Mesenchymal stem cell (in vitro differentiated cells and primary cell): ENCODE measurements around the gene TMEM63C.

Experiments
- DNase-seq: peaks from one replicate; pipeline ENCODE4 v3.0.0-alpha.2; 2013
- H2AFZ ChIP-seq: one replicate; pipeline ENCODE4 v1.6.1; 2013; ENCODE audit warnings: low read depth, mild to moderate bottlenecking, control low read depth, inconsistent platforms, low read length, moderate library complexity
- H2AK5ac ChIP-seq: 2 replicates; pipeline ENCODE4 v1.6.1; 2013; ENCODE audit warnings: low read length, moderate library complexity, mild to moderate bottlenecking, inconsistent platforms; ENCODE audit not compliant: severe bottlenecking
- H2BK120ac ChIP-seq: one replicate; pipeline ENCODE4 v1.6.1; 2013; ENCODE audit warnings: low read depth, mild to moderate bottlenecking, inconsistent platforms, low read length, moderate library complexity
- H2BK12ac ChIP-seq, 2 experiments: one replicate each; pipeline ENCODE4 v1.6.1; 2013; ENCODE audit warnings: inconsistent platforms in 2 of 2, low read length in 2 of 2, mild to moderate bottlenecking in 2 of 2, moderate library complexity in 2 of 2, control low read depth in 1 of 2
- H2BK15ac ChIP-seq: one replicate; pipeline ENCODE4 v1.6.1; 2013; ENCODE audit warnings: mild to moderate bottlenecking, low read depth, inconsistent platforms; ENCODE audit not compliant: poor library complexity, severe bottlenecking
- H2BK5ac ChIP-seq: 2 replicates; pipeline ENCODE4 v1.6.1; 2013; ENCODE audit warnings: low read depth, mild to moderate bottlenecking, low read length, control low read depth, inconsistent platforms; ENCODE audit not compliant: poor library complexity, severe bottlenecking
- H3K14ac ChIP-seq, 2 experiments: one replicate each; pipeline ENCODE4 v1.6.1; 2013; ENCODE audit warnings: inconsistent platforms in 2 of 2, low read length in 2 of 2, control low read depth in 1 of 2, mild to moderate bottlenecking in 1 of 2, moderate library complexity in 1 of 2
- H3K18ac ChIP-seq, 2 experiments: one replicate each; pipeline ENCODE4 v1.6.1; 2013; ENCODE audit warnings: inconsistent platforms in 2 of 2, low read length in 2 of 2, control low read depth in 1 of 2, low read depth in 1 of 2, mild to moderate bottlenecking in 1 of 2
- H3K23ac ChIP-seq, 2 experiments: one replicate each; pipeline ENCODE4 v1.6.1; 2013; ENCODE audit warnings: inconsistent platforms in 2 of 2, low read length in 2 of 2, mild to moderate bottlenecking in 2 of 2, moderate library complexity in 2 of 2, control low read depth in 1 of 2
- H3K27ac ChIP-seq: 2 replicates; pipeline ENCODE4 v1.5.1; 2013; ENCODE audit warnings: mild to moderate bottlenecking, moderate library complexity, low read length, control low read depth, inconsistent platforms; ENCODE audit not compliant: poor library complexity, severe bottlenecking
- H3K27me3 ChIP-seq, 2 experiments: 2 replicates each; pipeline versions ENCODE4 v1.6.1 to v1.7.0; 2013; ENCODE audit warnings: low read length in 2 of 2, mild to moderate bottlenecking in 2 of 2, moderate library complexity in 2 of 2, control low read depth in 1 of 2, inconsistent platforms in 1 of 2; ENCODE audit not compliant: control insufficient read depth in 1 of 2, insufficient read depth in 1 of 2
- H3K36me3 ChIP-seq, 2 experiments: 2 replicates each; pipeline versions ENCODE4 v1.6.1 to v1.7.0; 2013; ENCODE audit warnings: low read length in 2 of 2, control low read depth in 1 of 2, inconsistent platforms in 1 of 2, low read depth in 1 of 2, mild to moderate bottlenecking in 1 of 2; ENCODE audit not compliant: insufficient read depth in 2 of 2, control insufficient read depth in 1 of 2
- H3K4ac ChIP-seq, 2 experiments: one replicate each; pipeline ENCODE4 v1.6.1; 2013; ENCODE audit warnings: inconsistent platforms in 2 of 2, low read length in 2 of 2, mild to moderate bottlenecking in 2 of 2, moderate library complexity in 2 of 2, control low read depth in 1 of 2, low read depth in 1 of 2
- H3K4me1 ChIP-seq: 2 replicates; pipeline ENCODE4 v1.6.1; 2013; ENCODE audit warnings: low read depth, low read length, control low read depth; ENCODE audit not compliant: control insufficient read depth, insufficient read depth
- H3K4me2 ChIP-seq: 2 replicates; pipeline ENCODE4 v1.6.1; 2013; ENCODE audit warnings: low read length, mild to moderate bottlenecking, inconsistent platforms; ENCODE audit not compliant: poor library complexity, severe bottlenecking
- H3K4me3 ChIP-seq, 2 experiments: 2 replicates each; pipeline versions ENCODE4 v1.5.1 to v1.7.0; 2013; ENCODE audit warnings: low read length in 2 of 2, mild to moderate bottlenecking in 2 of 2, control low read depth in 1 of 2, low read depth in 1 of 2; ENCODE audit not compliant: insufficient read depth in 1 of 2
- H3K79me1 ChIP-seq: replicated peaks from 2 replicates; pipeline ENCODE4 v1.6.1; 2013; ENCODE audit warnings: mild to moderate bottlenecking, control low read depth, low read length, inconsistent platforms; ENCODE audit not compliant: poor library complexity, severe bottlenecking
- H3K9ac ChIP-seq: 2 replicates; pipeline ENCODE4 v1.7.0; 2013; ENCODE audit warnings: mild to moderate bottlenecking, low read length, moderate library complexity
- H3K9me3 ChIP-seq: 2 replicates; pipeline ENCODE4 v1.7.0; 2013; ENCODE audit warnings: mild to moderate bottlenecking, low read length; ENCODE audit not compliant: control insufficient read depth
- H4K8ac ChIP-seq: one replicate; pipeline ENCODE4 v1.6.1; 2013; ENCODE audit warnings: inconsistent platforms, mild to moderate bottlenecking, low read length, moderate library complexity
- H4K91ac ChIP-seq: one replicate; pipeline ENCODE4 v1.6.1; 2013; ENCODE audit warnings: mild to moderate bottlenecking, low read length, inconsistent platforms
- WGBS: methylation state at CpG from one replicate; pipeline ENCODE4 v1.1.7; 2013; ENCODE audit warnings: mixed read lengths; 5-methylcytosine and 5-hydroxymethylcytosine counted together

The TMEM63C gene

DNA sequence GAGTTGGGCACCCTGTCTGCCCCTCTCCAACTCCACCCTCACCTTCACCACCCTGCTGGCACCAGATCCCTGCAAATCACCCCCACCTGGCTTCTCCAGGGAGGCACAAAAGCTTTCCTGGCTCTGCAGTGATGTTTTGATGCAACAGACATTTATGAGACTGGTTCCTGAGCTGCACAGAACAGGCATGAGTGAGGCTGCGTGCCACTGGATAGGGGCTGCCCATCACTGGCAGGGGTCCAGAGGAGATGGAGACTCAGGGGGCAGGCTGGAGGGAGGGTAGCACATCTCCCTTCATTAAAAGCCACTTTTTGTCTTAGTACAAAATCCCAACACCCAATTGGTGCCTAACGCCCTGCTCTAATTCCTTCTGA, 22.7 kb upstream of the TMEM63C start:
- no peak overlapping the region for H3K9ac ChIP-seq
- peak overlapping the region in 1 of 2 experiments; percentile 32 for H3K18ac ChIP-seq
- no peak overlapping the region for H3K4me2 ChIP-seq
- no peaks in the 10 kb centered on the region for H3K36me3 ChIP-seq
- no peak overlapping the region for H3K27ac ChIP-seq
- no peak overlapping the region for H2BK120ac ChIP-seq
- H3K4ac ChIP-seq, result no peak overlapping the region
- H2BK5ac ChIP-seq, result no peak overlapping the region
- peaks cover 36 to 50% of the 10 kb centered on the region in 2 experiments for H3K27me3 ChIP-seq
- H3K9me3 ChIP-seq, result peaks cover 2% of the 10 kb centered on the region
- no peak overlapping the region for H3K14ac ChIP-seq
- H4K8ac ChIP-seq, result no peak overlapping the region
- no peak overlapping the region for H4K91ac ChIP-seq
- WGBS, result 65% methylated on average over 2 of the region's 2 CpGs
- H3K23ac ChIP-seq, result no peak overlapping the region
- H2BK12ac ChIP-seq, result no peak overlapping the region
- DNase-seq, result no peak
- no peaks in the 10 kb centered on the region for H3K79me1 ChIP-seq
- peaks cover 10% of the 10 kb centered on the region for H3K4me1 ChIP-seq
- no peak overlapping the region for H2BK15ac ChIP-seq
- no peak overlapping the region for H2AK5ac ChIP-seq
- peak overlapping the region; percentile 67 for H2AFZ ChIP-seq
- H3K4me3 ChIP-seq, result peak overlapping the region in 1 of 2 experiments; percentile 42

GRCh38 chr14:77161011-77161410, 20.6 kb upstream of the TMEM63C start:
- no peak overlapping the region for H2BK5ac ChIP-seq
- no peak overlapping the region for H2AK5ac ChIP-seq

GRCh38 chr14:77170045-77170444, 11.6 kb upstream of the TMEM63C start:
- H2BK15ac ChIP-seq, result no peak overlapping the region
- no peaks in the 10 kb centered on the region for H3K4me1 ChIP-seq
- no peak overlapping the region for H3K18ac ChIP-seq
- H3K9me3 ChIP-seq, result peaks cover 14% of the 10 kb centered on the region
- H3K79me1 ChIP-seq, result no peaks in the 10 kb centered on the region
- H2BK12ac ChIP-seq, result no peak overlapping the region
- WGBS, result no CpG with 5 or more reads among the region's 3 CpGs
- H3K27me3 ChIP-seq, result no peaks in the 10 kb centered on the region
- H2BK120ac ChIP-seq, result no peak overlapping the region
- H2BK5ac ChIP-seq, result no peak overlapping the region
- H3K9ac ChIP-seq, result no peak overlapping the region
- no peak overlapping the region for H4K8ac ChIP-seq
- H2AFZ ChIP-seq, result no peak overlapping the region
- no peak overlapping the region for H3K23ac ChIP-seq
- H3K27ac ChIP-seq, result no peak overlapping the region
- H3K4me3 ChIP-seq, result no peak overlapping the region
- H3K4me2 ChIP-seq, result no peak overlapping the region
- no peak overlapping the region for H3K14ac ChIP-seq
- H2AK5ac ChIP-seq, result no peak overlapping the region
- no peak overlapping the region for H3K4ac ChIP-seq
- DNase-seq, result no peak
- no peaks in the 10 kb centered on the region for H3K36me3 ChIP-seq
- no peak overlapping the region for H4K91ac ChIP-seq

More at GRCh38 chr14:77161011-77161410, 20.6 kb upstream of the TMEM63C start:
- H3K14ac ChIP-seq, result no peak overlapping the region
- WGBS, result 73% methylated on average over 4 of the region's 4 CpGs
- no peak overlapping the region for H4K91ac ChIP-seq
- H3K9me3 ChIP-seq, result no peaks in the 10 kb centered on the region
- no peak overlapping the region for H2BK12ac ChIP-seq
- H3K4me2 ChIP-seq, result no peak overlapping the region
- H3K27ac ChIP-seq, result no peak overlapping the region
- no peak for DNase-seq
- no peak overlapping the region for H3K23ac ChIP-seq
- H3K79me1 ChIP-seq, result no peaks in the 10 kb centered on the region
- peaks cover 10% of the 10 kb centered on the region for H3K4me1 ChIP-seq
- no peak overlapping the region for H2BK120ac ChIP-seq
- no peak overlapping the region for H2BK15ac ChIP-seq
- no peak overlapping the region for H3K4me3 ChIP-seq
- H3K36me3 ChIP-seq, result no peaks in the 10 kb centered on the region
- H3K27me3 ChIP-seq, result peaks cover 18 to 29% of the 10 kb centered on the region in 2 experiments
- H2AFZ ChIP-seq, result no peak overlapping the region
- no peak overlapping the region for H3K9ac ChIP-seq
- H4K8ac ChIP-seq, result no peak overlapping the region
- no peak overlapping the region for H3K4ac ChIP-seq
- no peak overlapping the region for H3K18ac ChIP-seq

DNA sequence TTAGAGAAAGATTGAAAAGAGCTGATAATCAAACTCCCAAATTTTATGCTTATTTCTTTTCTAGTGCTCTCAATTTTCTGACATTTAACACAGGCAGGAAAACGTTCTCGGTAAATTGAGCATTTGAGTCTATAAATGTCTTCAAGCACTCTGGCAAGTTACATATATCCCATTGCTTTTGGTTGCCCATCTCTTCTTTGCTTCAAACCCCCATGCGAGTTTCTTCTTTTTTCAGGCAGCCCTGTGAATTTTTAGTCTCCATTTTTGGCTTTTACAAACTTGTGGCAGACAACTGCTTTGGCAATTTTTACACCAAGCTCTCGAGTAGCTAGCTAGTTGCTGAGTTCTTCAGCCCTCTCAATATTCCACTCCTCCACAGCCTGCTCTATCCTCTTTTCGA, 8.7 kb upstream of the TMEM63C start:
- Histone ChIP-seq H2BK15ac (no peak overlapping the region), H3K79me1 (no peaks in the 10 kb centered on the region), H2AFZ (no peak overlapping the region), H3K4me1 (no peaks in the 10 kb centered on the region), H3K27me3 (peaks cover 0 to 16% of the 10 kb centered on the region in 2 experiments), H3K4ac (no peak overlapping the region), H3K9ac (no peak overlapping the region), H2AK5ac (no peak overlapping the region), H3K36me3 (no peaks in the 10 kb centered on the region), H3K4me3 (no peak overlapping the region), H3K14ac (no peak overlapping the region), H2BK5ac (no peak overlapping the region), H3K9me3 (peaks cover 14% of the 10 kb centered on the region), H2BK12ac (no peak overlapping the region), H4K8ac (no peak overlapping the region), H3K18ac (no peak overlapping the region), H3K27ac (no peak overlapping the region), H3K4me2 (no peak overlapping the region), H3K23ac (no peak overlapping the region), H2BK120ac (no peak overlapping the region), H4K91ac (no peak overlapping the region)
- WGBS, result 75% methylated on average over 5 of the region's 5 CpGs
- DNase-seq, result no peak
